Stromal cell of bone marrow (primary cell): ENCODE results near the gene MEAF6.
"Not testable (repeated sequence)": the region's sequence is repeated elsewhere in the genome, so short reads cannot be mapped to it uniquely, and the experiment has no call there.

Source experiments
- DNase-seq: peaks from one replicate; pipeline ENCODE4 v3.0.0-alpha.2; 2012; ENCODE audit warnings: low read depth

Gene MEAF6

DNA sequence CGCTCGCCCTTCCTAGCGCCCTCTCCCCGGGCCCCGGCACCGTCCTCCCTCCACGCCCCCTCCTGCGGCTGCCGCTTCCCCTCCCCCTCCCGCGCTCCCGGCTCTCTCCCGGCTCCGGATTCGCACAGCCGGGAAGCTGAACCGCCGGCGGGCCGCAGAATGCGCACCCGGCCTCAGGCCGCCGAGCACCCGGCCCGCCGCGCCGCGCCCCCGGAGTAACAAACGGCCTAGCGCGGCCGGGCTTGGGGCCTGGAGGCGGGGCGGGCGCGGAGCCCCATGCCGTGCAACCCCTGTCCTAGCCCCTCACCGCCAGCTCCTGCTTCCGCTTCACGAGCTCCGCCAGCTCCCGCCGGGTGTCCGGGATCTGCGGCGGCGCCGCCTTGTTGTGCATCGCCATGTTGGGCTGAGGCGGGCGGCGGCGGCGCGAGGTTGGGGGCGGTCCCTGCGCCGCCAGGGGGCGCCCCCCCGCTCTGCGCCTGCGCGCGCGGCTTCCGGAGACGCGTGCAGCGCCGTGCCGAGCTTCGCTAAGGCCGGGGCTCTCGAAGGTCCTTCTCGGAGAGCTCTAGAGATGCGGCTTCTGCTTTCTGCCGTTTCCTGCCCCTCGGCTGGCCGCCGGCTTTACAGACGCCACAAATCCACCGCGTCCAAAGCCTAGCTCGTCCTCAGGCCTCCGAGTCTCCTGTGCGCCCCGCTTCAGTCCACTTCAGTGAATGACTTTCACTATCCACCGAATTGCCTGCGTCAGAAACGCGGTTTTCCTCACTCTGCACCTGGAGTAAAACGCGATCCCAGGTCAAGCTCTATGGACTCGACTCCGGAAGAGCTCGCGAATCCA is at the start of gene MEAF6:
MEAF6 (minus strand) TSS at position 417 of the 835 bp plus-strand sequence; CDS start at position 397, 20 bp downstream.
- peak; percentile 60 for DNase-seq

DNA sequence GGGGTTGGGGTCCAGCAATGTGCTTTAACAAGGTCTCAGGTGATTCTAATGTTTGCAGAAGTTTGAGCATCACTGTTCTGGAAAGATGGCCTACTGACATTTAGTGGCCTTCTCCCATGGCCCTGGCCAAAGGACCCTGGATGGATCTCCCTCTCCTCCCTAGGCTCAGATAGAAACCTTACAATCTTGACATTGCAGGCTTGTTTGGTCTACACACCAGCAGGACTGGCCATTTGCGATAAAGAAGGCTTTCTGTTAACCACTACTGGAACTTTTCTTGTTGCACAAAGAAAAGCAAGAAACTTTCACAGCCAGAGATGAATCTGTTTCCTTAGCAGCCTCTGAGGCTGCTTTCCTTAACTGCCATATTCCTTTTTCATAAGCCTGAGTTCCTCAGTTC is 48.4 kb upstream of the MEAF6 start:
- DNase-seq: no peak

DNA sequence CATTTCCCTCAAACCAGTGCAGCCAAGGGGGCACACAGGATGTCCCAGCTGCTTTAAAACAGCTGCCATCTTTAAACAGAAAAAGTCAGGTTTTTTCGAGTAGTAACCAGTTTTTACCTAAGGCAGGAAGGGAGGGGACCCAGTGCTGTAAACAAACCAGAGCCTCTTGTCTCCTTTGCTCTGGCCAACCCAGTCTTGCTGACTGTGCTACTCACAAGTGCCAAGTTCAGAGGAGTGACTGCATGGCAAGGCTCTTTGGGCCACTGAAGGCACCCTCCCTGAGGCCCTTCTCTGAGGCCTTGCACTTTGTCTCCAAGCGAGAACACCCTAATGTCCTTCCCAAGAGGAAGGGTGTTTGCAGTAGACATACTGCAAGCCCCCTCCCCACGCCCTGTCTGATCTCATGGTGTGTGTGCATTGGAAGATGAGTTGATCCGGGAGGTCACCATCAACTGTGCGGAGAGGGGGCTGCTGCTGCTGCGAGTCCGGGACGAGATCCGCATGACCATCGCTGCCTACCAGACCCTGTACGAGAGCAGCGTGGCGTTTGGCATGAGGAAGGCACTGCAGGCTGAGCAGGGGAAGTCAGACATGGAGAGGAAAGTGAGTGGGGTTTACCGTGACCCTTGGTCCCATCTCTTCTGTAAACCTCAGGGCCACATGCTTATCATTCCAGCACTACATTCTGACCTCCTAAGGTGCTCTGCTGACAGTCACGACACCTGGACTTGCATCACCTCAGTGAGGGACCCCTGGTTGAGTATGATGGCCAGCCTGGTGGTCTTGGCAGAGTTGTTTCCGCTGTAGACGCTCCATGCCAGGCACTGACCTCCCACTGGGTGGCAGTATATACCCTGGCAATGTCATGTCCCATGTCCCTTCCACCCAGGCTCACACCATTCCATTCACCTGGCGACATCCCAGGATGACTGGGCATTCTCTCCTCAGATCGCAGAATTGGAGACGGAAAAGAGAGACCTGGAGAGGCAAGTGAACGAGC is 46.9 kb upstream of the MEAF6 start:
- no peak for DNase-seq

DNA sequence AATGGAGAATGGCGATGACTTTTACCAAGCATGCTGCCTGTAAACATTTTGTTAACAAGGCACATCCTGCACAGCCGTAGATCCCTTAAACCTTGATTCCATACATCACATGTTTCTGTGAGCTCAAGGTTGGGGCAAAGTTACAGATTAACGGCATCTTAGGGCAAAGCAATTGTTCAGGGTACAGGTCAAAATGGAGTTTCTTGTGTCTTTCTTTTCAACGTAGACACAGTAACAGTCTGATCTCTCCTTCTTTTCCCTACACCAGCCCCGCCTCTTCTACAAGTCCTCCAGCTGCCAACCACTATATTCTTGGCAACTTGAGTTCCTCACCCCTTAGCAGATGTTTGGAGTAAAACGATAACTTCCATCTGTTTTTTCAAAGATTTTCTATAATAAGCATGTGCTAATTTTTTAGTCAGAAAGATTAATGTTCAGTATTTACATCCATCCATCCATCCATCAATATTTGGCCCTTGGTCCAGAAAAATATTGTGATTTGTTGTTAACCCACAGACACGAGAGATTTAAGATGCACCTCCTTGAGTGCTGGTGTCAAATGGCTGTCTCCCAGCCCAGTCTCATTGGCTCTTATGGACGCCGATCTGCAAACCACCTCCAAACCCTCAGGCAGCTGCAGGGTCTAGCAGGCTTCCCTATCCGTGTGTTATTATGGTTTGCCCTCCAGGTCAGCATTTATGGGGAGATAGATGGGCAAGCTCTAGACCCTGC is 46.0 kb upstream of the MEAF6 start:
- no peak for DNase-seq

DNA sequence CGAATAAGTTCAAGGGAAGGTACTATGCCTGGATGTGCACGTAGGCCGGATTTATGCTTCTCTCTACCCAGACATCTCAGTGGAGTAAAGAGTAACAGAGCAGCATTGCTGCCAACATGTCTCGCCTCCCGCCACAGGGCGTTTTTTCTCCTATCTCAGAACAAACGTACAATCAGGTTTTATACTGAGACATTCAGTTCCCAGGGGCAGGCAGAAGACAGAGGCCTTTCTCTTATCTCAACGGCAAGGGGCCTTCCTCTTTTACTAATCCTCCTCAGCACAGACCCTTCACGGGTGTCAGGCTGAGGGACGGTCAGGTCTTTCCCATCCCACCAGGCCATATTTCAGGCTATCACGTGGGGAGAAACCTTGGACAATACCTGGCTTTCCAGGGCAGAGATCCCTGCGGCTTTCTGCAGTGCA is 45.4 kb upstream of the MEAF6 start:
- not testable (repeated sequence) for DNase-seq

DNA sequence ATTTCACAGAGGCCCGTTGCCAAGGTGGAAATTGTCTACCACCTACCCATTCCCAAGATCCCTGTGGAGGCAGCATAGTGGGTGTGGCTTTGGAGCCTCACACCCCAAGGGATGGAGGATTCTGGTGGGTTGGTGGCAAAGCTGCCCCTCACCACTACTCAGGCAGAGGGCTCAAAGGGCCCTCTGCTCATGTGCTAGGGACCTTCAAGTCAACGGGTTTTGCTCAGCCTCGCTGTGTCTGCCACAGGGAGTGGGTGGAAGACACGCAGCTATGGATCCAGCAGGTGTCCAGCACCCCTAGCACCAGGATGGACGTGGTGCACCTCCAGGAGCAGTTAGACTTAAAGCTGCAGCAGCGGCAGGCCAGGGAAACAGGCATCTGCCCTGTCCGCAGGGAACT is 44.5 kb upstream of the MEAF6 start:
- DNase-seq: no peak

DNA sequence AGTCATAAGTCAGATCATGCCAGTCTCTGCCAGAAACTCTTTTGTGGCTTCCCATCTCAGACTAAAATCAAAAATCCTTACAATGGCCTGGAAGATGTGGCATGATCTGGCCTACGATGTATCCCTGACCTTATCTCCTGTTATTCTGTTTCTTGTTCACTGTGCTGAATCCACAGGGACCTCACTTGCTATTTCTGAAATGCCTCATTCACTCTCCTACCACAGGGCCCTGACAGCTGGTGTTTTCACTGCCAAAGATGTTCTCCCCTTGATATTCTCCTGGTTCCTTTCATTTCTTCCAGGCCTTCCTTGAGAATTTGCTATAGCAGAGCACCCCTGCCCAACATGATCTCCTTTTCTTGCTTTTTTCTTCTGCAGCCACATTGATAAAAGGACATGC is 43.8 kb upstream of the MEAF6 start:
- no peak for DNase-seq

DNA sequence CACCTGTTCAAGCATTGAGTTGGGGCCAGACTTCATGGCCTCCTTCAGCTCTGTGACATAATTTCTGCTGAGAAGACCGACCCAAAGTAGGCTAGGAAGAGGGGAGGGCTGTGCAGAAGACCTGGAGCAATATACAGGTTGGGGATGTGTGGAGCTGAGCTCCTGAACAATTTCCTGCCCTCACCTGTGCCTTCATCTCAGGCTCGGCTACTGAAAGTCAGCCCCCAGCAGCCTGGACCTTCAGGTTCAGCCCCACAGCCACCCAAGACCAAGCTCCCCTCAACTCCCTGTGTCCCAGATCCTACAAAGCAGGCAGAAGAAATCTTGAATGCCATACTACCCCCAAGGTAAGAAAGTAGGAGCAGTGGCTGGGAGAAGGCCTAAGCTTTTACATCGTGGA is 42.8 kb upstream of the MEAF6 start:
- DNase-seq: no peak

DNA sequence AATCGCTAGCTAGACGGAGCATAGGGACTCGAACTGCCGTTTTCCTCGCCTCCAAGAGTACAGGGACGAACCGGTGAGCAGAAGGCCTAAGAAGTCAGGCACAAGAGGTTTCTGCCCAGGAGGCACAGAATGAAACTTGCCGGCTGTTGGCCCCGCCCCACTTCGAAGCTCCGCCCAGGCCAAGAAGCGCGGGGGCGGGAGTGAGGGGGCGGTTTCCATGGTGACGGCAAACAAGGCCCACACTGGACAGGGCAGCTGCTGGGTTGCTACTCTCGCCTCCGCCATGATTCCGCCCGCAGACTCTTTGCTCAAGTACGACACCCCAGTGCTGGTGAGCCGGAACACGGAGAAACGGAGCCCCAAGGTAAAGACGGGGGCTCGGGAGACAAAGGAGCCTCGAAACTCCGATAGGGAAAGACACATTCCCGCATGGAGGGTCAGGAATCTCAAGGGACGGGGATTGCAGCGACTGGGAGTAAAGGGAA is 42.2 kb upstream of the MEAF6 start, which contains the start of gene DNALI1:
DNALI1 (plus strand) TSS at position 229 of the 485 bp plus-strand sequence; CDS start at position 284, 55 bp downstream.
- peak; percentile 79 for DNase-seq

DNA sequence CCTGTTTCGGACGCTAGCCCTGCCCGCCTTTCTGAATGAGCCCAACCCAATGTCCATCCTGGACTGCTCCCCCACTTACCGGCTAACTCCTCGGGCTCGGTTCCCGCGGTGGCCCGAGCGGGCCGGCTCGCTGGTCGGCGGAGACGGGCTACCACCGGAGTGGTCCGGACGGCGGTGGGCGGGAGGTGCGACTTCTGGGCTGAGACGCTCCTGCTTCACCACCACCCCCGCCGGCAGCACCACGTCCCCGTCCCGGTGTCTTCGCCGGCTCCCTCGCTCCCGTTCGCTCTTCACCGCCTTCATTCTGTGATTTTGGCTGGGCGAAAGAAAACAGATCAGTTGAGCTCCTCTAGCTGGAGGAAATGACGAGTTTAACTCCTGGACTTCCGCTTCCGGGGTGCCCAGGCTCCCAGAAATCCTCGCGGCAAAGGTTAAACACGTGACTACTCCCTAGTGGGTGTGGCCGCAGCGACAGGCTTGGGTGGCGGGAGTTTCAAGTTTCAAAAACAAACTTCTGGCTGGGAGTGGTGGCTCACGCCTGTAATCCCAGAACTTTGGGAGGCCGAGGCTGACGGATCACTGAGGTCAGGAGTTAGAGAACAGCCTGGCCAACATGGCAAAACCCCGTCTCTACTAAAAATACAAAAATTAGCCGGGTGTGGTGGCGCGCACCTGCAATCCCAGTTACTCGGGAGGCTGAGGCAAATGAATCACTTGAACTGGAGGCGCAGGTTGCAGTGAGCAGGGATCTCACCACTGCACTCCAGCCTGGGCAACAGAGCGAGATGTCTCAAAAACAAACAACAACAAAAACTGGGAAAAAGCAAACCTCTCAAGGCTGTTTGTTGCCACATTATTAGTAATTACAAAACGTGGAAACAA is 39.6 kb upstream of the MEAF6 start, which contains the start of gene SNIP1:
SNIP1 (minus strand) TSS at position 367 of the 882 bp plus-strand sequence; CDS start at position 303, 64 bp downstream.
- peak; percentile 89 for DNase-seq

DNA sequence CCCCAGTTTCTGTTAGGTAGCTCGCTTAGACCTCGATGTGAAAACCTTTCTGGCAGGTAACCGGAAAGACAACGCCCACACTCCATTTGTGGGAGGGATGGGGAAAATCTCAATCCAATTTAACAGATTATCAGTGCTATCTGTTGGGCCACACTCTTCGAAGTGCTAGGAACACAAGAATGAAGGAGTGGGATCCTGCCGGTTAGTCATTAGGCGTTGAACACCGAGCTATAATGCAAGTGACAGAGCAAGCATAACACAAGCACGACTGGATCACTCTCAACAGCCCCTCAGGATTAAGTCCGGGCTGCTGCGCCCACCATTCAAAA is 39.0 kb upstream of the MEAF6 start:
- DNase-seq: no peak

DNA sequence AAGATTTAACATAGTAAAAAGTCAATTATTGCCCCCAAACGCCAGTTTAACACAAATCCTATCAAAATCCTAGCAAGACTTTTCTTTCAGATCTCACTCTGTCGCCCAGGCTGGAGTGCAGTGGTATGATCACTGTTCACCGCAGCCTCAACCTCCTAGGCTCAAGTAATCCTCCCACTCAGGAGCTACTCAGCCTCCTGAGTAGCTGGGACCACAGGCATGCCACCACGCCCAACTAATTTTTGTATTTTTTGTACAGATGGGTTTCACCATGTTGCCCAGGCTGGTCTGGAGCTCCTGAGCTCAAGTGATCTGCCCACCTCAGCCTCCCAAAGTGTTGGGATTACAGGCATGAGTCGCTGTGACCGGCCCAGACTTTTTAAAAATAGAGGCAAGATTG is 34.8 kb upstream of the MEAF6 start:
- no peak for DNase-seq

DNA sequence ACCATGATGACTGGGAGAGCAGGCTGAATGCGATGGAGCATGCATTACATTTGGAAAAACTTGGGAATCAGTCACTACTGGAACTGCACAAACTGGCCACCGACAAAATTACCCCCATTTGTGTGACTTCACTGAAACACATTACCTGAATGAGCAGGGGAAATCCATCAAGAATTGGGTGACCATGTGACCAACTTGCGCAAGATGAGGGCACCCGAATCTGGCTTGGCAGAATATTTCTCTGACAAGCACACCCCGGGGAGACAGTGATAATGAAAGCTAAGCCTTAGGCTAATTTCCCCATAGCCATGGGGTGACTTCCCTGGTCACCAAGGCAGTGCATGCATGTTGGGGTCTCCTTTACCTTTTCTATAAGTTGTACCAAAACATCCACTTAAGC is 30.5 kb upstream of the MEAF6 start:
- no peak for DNase-seq

DNA sequence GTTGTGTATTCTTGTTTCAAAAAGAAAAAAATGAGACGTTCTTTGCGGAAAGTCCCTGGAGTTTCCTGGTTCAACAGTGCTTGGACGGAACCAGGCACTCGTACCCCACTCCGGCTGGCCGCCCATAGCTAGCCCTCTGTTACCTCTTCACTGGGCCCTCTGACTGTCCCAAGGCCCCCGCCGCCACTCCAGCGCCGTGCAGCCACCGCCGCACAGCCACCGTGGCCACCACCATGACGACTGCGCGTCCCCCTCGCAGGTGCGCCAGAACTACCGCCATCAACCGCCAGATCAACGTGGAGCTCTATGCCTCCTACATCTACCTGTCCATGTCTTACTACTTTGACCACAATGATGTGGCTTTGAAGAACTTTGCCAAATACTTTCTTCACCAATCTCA is 30.0 kb upstream of the MEAF6 start:
- no peak for DNase-seq

DNA sequence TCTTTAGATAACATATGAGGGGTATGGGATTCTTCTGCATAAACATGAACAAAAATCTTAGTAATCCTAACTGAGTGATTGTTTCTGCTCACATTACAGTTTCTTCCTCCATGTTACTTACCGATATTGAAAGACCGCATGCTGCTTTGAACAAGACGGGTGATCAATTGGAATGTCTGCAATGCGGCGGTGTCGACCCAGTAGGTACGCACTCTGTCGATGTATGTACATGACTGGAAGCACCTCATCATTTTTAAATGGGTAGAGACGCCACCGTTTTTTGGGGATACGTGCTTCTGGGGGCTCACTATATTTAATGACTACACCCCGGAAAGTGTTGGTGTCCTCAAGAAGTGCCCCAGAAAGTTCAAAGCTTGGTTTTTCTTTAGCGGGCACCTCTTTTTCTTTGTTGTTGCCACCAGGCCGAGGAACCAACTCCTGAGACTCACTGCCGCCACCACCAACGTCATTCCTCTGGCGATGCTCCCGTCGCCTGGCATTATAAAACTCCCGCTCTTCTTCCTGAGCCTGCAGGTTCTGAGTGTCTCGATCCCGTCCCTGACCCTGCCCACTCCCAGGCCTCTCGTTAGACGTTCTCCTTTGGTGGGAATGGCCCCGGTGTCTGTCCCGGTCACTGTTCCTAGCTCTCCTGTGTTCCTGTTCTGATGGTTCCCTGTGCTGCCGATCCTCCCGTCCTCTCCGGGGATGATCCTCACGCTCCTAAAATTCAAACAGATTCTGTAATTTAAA is 25.6 kb upstream of the MEAF6 start:
- no peak for DNase-seq

DNA sequence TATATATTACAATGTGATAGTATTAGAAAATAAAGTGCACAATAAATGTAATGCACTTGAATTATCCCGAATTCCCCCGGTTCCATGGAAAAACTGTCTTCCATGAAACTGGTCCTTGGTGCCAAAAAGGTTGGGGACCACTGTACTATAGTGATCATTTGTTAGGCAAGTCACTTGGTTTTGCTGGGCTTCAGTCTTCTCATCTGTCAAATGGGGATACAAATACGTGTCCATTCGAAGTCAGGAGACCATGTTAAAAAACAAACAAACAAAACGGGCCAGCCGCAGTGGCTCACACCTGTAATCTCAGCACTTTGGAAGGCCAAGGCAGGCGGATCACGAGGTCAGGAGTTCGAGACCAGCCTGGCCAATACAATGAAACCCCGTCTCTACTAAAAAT is 24.6 kb upstream of the MEAF6 start:
- not testable (repeated sequence) for DNase-seq

DNA sequence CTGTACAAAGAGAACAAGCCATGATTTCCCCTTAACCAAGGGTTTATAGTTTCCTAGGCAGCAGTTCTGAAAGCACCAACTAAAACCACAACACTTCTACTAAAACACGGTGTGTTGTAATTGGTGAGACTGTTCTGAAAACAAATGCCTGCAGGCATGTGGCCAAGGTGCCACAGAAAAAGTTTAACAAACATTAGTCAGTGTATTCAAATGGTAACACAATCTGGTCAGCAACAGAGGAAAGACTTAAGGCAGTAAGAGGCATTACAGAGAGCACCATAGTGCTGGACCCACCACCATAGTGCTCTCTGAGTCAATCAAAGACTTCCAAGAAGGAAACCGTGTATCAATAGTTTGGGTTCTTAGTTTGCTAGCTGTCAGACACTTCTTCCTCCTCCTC is 22.8 kb upstream of the MEAF6 start:
- peak; percentile 42 for DNase-seq

DNA sequence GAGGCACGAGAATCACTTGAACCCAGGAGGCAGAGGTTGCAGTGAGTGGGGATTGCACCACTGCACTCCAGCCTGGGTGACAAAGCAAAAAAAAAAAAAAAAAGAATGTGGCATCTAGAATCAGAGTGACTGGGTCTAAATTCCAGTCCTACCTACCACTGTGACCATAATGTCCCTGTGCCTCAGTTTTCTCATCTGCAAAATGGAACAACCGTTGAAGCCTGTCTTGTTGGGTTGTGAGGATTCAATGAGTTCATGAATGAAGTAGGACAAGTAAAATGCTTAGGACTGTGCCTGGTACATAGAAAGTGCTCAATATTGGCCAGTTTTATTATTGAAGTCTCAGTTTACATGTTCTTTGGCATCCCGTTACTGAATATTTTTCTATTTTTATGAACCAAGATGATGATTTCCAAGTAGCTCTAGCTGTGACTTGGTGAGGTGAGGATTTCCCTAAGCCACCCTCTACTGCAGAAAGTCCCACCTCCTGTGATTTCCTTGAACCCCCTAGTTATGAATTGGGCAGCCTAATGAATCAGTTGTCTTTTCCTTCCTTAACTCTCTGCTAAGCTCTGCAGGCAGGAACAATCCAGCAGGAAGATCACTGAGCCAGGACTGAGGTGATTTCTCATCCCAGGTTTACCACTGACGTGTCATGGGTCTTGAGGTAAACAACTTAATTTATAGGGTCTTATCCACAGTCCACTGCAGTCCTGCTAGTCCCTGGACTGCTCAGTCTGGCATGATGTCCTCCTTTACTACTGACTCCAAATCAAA is 18.9 kb upstream of the MEAF6 start:
- no peak for DNase-seq
